ENCODE data around the gene LPCAT1.
"Not testable (repeated sequence)": the region's sequence is repeated elsewhere in the genome, so short reads cannot be mapped to it uniquely, and the experiment has no call there.

LPCAT1 gene

GRCh38 chr5:1540831-1541701, 17.3 kb upstream of the LPCAT1 start:
- Histone ChIP-seq H3K9ac (no peak overlapping the region), H4K20me1 (ENCODE audit: insufficient read depth) (no peaks in the 10 kb centered on the region), H3K27ac (no peak overlapping the region), H2AFZ (ENCODE audit: low read depth) (no peak overlapping the region), H3K36me3 (ENCODE audit: insufficient read depth) (no peaks in the 10 kb centered on the region), H3K4me2 (no peak overlapping the region), H3K27me3 (ENCODE audit: insufficient read depth, low read depth) (no peaks in the 10 kb centered on the region), H3K79me2 (ENCODE audit: insufficient read depth, low read depth) (no peaks in the 10 kb centered on the region), H3K4me3 (IDR thresholded peaks at IDR 0.05; ENCODE audit: insufficient read depth, low read depth, low read length) (no peak overlapping the region), H3K4me1 (ENCODE audit: low read depth, poor library complexity, severe bottlenecking) (no peaks in the 10 kb centered on the region)
- TF ChIP-seq CTCF (conservative IDR thresholded peaks at IDR 0.05; ENCODE audit: low read depth, low read length), result no peak

DNA sequence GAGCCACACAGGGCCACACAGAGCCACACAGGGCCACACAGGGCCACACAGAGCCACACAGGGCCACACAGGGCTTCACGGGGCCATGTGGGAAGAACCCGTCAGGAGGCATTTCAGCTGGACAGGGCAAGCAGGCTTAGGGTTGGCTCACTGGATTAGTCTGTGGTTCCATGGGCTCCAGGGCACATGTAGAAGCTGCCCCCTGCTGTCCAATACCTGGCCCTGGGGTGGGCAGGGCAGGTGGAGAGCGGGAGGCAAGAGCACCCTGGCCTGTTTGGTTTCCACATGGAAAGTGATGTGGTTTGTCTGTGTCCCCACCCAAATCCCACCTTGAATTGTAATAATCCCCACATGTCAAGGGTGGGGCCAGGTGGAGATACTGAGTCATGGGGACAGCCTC, 16.4 kb upstream of the LPCAT1 start:
- no peak overlapping the region for H3K27ac ChIP-seq
- no peak for TF ChIP-seq CTCF (conservative IDR thresholded peaks at IDR 0.05; ENCODE audit: low read depth, low read length)

GRCh38 chr5:1539393-1540161, 15.8 kb upstream of the LPCAT1 start:
- not testable (repeated sequence) for H3K4me2 ChIP-seq; H4K20me1 ChIP-seq (ENCODE audit: insufficient read depth); H3K27me3 ChIP-seq (ENCODE audit: insufficient read depth, low read depth); H3K4me3 ChIP-seq (IDR thresholded peaks at IDR 0.05; ENCODE audit: insufficient read depth, low read depth, low read length); H3K27ac ChIP-seq; H3K79me2 ChIP-seq (ENCODE audit: insufficient read depth, low read depth); H2AFZ ChIP-seq (ENCODE audit: low read depth); H3K36me3 ChIP-seq (ENCODE audit: insufficient read depth); H3K4me1 ChIP-seq (ENCODE audit: low read depth, poor library complexity, severe bottlenecking); H3K9ac ChIP-seq

More for the DNA sequence above, 16.4 kb upstream of the LPCAT1 start:
- H2AFZ ChIP-seq (ENCODE audit: low read depth), result no peak overlapping the region
- no peaks in the 10 kb centered on the region for H3K27me3 ChIP-seq (ENCODE audit: insufficient read depth, low read depth)
- no peak overlapping the region for H3K4me2 ChIP-seq
- H3K4me1 ChIP-seq (ENCODE audit: low read depth, poor library complexity, severe bottlenecking), result no peaks in the 10 kb centered on the region
- no peak overlapping the region for H3K9ac ChIP-seq
- H3K4me3 ChIP-seq (IDR thresholded peaks at IDR 0.05; ENCODE audit: insufficient read depth, low read depth, low read length), result no peak overlapping the region
- no peaks in the 10 kb centered on the region for H3K36me3 ChIP-seq (ENCODE audit: insufficient read depth)
- H4K20me1 ChIP-seq (ENCODE audit: insufficient read depth), result no peaks in the 10 kb centered on the region
- H3K79me2 ChIP-seq (ENCODE audit: insufficient read depth, low read depth), result no peaks in the 10 kb centered on the region

- H4K20me1 ChIP-seq (ENCODE audit: insufficient read depth), result no peaks in the 10 kb centered on the region
- no peak overlapping the region for H3K27ac ChIP-seq
- no peaks in the 10 kb centered on the region for H3K79me2 ChIP-seq (ENCODE audit: insufficient read depth, low read depth)
- H3K27me3 ChIP-seq (ENCODE audit: insufficient read depth, low read depth), result no peaks in the 10 kb centered on the region
- no peak overlapping the region for H3K4me3 ChIP-seq (IDR thresholded peaks at IDR 0.05; ENCODE audit: insufficient read depth, low read depth, low read length)
- H3K4me2 ChIP-seq, result no peak overlapping the region
- no peaks in the 10 kb centered on the region for H3K36me3 ChIP-seq (ENCODE audit: insufficient read depth)
- no peaks in the 10 kb centered on the region for H3K4me1 ChIP-seq (ENCODE audit: low read depth, poor library complexity, severe bottlenecking)
- no peak overlapping the region for H3K9ac ChIP-seq
- H2AFZ ChIP-seq (ENCODE audit: low read depth), result no peak overlapping the region
- no peak for TF ChIP-seq CTCF (conservative IDR thresholded peaks at IDR 0.05; ENCODE audit: low read depth, low read length)
Measured at GRCh38 chr5:1538741-1539392, 15.1 kb upstream of the LPCAT1 start.

Data from KMS-11 (cell line).